T-helper 2 cell (primary cell): ENCODE measurements around the gene INPP5A.

Experiments
- DNase-seq, 5 experiments: peaks; one replicate each; pipeline versions ENCODE4 v3.0.0 to v3.0.0-alpha.2; 2012 to 2022

Gene INPP5A

GRCh38 chr10:132711613-132712121 lies 174.1 kb downstream of the INPP5A start:
- no peak for DNase-seq

DNA sequence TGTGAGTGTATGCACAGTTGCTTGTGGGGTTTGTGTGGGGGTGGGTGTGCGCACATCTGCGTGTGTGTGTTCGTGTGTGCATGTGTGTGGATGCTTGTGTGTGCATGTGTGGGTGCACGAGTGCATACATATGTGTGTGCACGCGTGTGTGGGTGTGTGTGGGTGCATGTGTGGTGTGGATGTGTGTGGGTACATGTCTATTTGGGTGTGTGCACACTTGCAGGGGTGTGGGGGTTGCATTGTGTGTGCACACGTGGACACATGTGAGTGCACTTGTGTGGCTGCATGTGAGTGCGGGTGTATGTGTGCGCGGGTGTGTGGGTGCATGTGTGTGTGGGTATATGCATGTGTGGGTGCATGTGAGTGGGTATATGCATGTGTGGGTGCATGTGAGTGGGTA lies 174.7 kb downstream of the INPP5A start:
- no peak for DNase-seq

- no peak for DNase-seq
These were observed 175.2 kb downstream of the INPP5A start for GRCh38 chr10:132712743-132713142.

DNA sequence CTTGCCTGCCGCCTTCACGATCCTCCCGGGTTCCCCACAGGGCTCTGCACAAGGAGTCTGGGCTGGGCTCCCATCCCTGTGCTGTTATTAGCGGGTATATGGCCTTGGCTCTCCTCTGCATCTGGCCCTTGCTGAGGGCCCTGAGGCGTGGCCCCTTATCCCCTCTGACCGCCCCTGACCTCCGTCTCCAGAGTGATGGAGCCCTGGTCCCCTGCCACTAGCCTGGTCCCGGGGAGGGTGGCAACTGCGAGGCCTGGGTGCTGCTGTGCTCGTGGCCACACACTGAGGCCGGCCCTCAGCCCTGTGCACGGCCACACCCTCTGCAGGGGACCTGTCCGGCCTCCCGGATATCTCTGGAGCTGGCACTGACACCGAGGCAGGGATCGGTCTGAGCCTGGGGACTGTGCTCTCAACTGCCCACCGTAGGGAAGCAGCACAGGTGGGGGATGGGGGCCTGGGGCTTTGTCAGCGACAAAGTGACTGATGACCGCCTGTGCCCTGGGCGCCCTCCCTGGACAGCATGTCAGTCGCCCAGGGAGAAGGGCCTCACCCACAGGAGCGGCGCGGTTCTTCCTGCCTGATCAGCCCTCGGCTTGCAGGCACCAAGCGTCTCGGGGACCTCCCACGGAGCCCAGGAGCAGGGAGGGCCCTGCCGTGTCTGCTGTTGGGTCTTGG lies 176.0 kb downstream of the INPP5A start:
- no peak for DNase-seq

DNA sequence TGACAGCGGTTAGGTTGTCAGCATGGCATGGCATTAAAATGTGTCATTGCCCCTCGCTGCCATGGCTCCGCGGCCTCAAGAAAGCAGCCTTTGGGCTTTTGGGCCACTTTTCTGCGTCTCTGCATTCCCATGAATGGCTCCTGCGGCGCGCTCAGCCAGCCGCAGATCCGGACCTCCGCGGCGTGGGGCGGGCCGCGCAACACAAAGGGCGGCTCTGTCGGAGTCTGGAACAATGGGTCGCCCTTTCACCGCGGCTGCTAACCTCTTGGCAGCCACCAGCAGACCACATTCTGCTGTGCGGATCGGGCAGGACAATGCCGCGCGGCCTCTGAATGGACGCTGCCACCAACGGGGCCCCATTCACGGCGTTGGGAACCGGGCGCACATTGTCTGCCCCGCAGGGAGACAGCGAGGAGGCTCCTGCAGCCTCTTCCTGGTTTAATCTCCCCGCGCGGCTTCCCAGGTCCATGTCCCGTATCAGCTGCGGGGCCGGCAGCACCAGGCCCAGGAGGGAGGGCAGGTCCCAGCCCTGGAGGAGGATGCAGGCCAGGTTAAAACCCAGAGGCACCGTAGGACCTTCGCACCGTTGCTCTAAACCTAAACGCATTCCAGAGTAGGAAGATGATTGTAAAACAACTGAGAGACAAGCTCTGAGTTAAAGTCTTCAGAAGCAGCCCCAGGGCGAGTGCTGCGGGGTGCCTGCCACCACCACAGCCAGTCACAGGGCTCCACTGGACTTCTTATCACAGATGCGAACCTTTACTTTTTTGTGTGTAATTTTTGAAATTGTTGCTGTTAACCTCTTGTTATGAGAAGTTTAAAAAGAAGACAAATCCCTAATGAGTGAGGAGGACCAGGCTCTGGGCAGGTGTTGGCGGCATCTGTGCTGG lies 176.8 kb downstream of the INPP5A start:
- no peak for DNase-seq

GRCh38 chr10:132714986-132715775 lies 177.6 kb downstream of the INPP5A start:
- DNase-seq: no peak

DNA sequence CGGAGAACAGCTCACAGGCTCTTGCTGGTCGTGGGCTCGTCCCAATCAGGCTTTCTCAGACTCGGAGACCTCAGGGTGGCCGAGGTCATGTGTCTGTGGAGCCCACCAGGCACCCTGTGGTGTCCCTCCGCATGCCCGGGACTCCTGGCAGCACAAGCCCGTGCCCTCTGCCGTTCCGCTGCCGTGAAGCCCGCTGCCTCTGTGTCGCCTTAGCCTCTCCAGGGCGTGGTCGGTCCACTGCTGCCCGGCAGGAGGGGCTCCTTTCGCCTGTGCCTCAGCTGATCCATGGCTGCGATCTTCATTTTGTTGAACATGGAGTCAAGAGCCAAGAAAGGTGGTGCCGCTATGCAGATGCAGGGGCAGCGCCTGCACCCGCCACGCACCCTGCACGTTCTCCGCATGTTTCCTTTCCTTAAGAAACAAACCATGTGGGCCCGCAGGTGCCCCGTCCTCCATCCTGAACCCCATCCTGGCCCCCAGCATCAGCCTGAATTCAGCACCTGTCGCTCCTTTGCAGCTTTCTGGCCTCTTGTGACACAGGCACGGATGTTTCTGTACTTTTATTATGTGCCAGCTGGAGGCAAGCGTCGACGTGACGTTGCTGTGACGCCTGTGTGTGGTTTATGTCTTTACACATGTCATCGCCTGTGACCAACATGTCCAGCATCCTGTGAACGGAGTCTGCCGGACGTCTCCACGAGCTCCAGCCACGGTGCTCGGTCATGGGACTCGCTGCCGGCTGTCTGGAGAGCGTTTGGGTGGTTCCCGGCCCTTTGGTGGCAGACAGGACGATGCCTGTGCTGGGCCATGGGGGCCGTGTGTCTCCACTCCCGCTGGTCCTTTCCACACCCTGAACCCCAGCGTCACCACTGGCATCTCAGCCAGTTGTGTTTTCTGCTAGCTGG lies 178.4 kb downstream of the INPP5A start:
- DNase-seq: no peak

GRCh38 chr10:132716691-132717490 lies 179.3 kb downstream of the INPP5A start:
- DNase-seq: no peak

GRCh38 chr10:132721725-132722124 lies 184.1 kb downstream of the INPP5A start:
- DNase-seq: no peak

GRCh38 chr10:132722394-132723329 lies 185.1 kb downstream of the INPP5A start:
- DNase-seq: no peak

GRCh38 chr10:132723330-132723970 lies 185.9 kb downstream of the INPP5A start:
- DNase-seq: no peak

DNA sequence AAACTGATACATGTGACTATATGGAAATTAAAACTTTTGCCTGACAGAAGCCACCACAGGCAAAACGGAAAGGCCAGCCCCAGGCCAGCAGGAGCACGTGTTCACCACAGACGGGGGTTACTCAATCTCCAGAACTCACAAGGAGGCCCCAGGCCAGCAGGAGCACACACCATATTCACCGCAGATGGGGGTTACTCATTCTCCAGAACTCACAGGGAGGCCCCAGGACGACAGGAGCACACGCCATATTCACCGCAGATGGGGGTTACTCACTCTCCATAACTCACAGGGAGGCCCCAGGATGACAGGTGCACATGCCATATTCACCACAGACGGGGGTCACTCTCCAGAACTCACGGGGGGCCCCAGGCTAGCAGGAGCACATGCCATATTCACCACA lies 186.9 kb downstream of the INPP5A start:
- no peak for DNase-seq

DNA sequence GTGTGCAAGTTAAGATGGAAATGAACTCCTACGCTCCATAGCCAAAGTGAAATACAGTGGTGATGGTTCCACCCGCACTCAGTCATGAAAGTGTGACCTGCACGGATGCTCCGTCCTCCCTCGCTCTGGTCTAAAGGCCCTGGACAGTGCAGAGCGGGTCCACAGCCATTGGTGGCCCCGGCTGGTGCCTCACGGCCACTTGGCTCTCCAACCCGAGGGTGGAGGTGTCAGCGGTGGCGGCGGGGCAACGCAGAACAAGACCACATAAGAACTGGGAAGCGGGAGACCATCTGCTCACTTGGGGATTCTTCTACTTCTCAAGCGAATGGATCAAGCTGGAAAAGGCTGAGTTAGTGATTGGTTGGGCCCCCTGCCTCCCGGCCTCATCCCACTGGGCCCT lies 187.6 kb downstream of the INPP5A start:
- DNase-seq: no peak

DNA sequence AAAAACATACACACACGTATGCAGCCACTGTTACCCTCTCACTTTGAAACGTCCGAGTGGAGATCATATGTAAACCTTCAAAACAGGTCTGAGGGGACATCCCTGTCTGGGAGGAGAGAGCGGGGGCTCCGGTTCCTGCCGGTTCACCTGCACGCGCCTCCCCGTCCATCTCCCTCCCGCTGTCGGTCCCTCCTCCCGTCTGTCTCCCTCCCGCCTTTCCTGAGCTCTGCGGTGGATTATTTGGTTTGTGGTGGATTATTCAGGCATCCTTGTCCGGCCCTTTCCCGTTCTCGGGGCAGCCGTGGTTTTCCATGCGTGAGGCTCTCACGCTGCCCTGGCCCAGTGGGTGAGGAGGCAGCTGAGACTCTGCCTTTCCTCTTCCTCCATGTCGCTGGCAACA lies 188.6 kb downstream of the INPP5A start:
- DNase-seq: no peak

- no peak for DNase-seq
These were observed 189.4 kb downstream of the INPP5A start for GRCh38 chr10:132726951-132727350.

DNA sequence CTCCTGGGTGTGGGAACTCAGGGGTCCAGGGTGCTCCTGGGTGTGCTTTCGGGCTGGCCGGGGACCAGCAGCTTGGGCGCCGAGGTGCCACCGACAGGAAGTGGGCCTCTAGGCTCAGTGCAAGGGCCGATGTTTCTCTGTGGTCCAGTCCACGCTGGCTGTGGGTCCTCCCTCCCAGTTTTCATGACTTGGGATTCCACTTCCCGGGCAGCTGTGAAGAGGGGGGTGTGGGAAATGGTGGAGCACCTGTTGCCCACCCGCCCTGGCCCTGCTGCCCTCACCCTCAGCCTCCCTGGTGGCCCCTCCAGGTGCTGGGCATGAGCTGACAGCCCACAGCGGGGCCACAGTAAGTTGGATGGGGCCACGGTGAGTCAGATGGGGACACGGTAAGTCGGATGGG lies 189.8 kb downstream of the INPP5A start:
- DNase-seq: no peak

- DNase-seq: no peak
These were observed 190.7 kb downstream of the INPP5A start for GRCh38 chr10:132728321-132728720.

GRCh38 chr10:132728741-132729140 lies 191.2 kb downstream of the INPP5A start:
- no peak for DNase-seq

GRCh38 chr10:132729810-132730572 lies 192.4 kb downstream of the INPP5A start:
- no peak for DNase-seq
